IMR-90 (cell line): ENCODE results near the gene CAV3.

Experiments used
- MAZ ChIP-seq: IDR thresholded peaks from 2 replicates; pipeline ENCODE4 v1.6.1; 2012; ENCODE audit warnings: low read depth, mild to moderate bottlenecking, low read length, improper control_type of control experiment, moderate library complexity, borderline replicate concordance
- POLR2A ChIP-seq: IDR thresholded peaks from 2 replicates; pipeline ENCODE4 v1.6.1; 2012; ENCODE audit warnings: mild to moderate bottlenecking, low read depth, low read length
- RAD21 ChIP-seq: IDR thresholded peaks from 2 replicates; pipeline ENCODE4 v1.6.1; 2012; ENCODE audit warnings: low read length, improper control_type of control experiment
- RCOR1 ChIP-seq: IDR thresholded peaks from 2 replicates; pipeline ENCODE4 v1.6.1; 2012; ENCODE audit warnings: mild to moderate bottlenecking, low read length, improper control_type of control experiment; ENCODE audit not compliant: insufficient replicate concordance
- TF ChIP-seq, protein P1 (sequence below): conservative IDR thresholded peaks from 2 replicates; pipeline ENCODE4 v1.5.1; 2012; ENCODE audit warnings: mild to moderate bottlenecking, low read depth, low read length, improper control_type of control experiment
- TF ChIP-seq, protein P2 (sequence below): fragments of 150-350 bp; IDR thresholded peaks from 2 replicates; pipeline ENCODE4 v1.6.1; 2017; ENCODE audit warnings: mild to moderate bottlenecking, antibody characterized with exemption, low read length, low read depth

DNA sequence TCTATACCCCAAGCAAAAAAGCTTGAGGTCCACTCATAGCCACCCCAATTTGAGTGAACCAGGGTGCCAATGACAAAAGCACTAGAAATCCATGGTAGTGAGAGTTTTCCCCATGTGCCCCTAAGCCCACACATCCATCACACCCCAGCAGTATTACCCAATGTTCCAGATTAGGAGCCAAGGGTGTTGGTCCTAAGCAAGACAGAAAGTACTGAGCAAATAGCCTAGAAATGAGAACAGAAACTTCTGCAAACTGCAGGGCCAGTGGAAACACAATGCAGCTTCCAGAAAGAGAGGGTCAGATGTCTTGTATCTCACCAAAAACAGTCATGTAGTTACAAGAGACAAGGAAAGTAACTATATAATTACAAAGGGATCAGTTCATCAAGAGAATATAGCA is 46.7 kb downstream of the CAV3 start:
- TF ChIP-seq RAD21 = no peak
- TF ChIP-seq, protein P1, sequence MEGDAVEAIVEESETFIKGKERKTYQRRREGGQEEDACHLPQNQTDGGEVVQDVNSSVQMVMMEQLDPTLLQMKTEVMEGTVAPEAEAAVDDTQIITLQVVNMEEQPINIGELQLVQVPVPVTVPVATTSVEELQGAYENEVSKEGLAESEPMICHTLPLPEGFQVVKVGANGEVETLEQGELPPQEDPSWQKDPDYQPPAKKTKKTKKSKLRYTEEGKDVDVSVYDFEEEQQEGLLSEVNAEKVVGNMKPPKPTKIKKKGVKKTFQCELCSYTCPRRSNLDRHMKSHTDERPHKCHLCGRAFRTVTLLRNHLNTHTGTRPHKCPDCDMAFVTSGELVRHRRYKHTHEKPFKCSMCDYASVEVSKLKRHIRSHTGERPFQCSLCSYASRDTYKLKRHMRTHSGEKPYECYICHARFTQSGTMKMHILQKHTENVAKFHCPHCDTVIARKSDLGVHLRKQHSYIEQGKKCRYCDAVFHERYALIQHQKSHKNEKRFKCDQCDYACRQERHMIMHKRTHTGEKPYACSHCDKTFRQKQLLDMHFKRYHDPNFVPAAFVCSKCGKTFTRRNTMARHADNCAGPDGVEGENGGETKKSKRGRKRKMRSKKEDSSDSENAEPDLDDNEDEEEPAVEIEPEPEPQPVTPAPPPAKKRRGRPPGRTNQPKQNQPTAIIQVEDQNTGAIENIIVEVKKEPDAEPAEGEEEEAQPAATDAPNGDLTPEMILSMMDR = no peak
- TF ChIP-seq MAZ = no peak
- TF ChIP-seq, protein P2, sequence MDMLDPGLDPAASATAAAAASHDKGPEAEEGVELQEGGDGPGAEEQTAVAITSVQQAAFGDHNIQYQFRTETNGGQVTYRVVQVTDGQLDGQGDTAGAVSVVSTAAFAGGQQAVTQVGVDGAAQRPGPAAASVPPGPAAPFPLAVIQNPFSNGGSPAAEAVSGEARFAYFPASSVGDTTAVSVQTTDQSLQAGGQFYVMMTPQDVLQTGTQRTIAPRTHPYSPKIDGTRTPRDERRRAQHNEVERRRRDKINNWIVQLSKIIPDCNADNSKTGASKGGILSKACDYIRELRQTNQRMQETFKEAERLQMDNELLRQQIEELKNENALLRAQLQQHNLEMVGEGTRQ = no peak
- no peak for TF ChIP-seq POLR2A
- TF ChIP-seq RCOR1 = no peak
